AG09309 (cell line): Measurements from ENCODE around the gene SDC1.

Source experiments
- DNase-seq: peaks from one replicate; pipeline ENCODE4 v3.0.0-alpha.2; 2010; ENCODE audit warnings: low read depth
- H3K4me3 ChIP-seq: 2 replicates; pipeline ENCODE4 v1.5.1; 2011; ENCODE audit warnings: mild to moderate bottlenecking, low read depth, low read length, moderate library complexity; ENCODE audit not compliant: control insufficient read depth
- TF ChIP-seq, protein P1 (sequence below): IDR thresholded peaks from 2 replicates; pipeline ENCODE4 v1.5.1; 2011; ENCODE audit warnings: mild to moderate bottlenecking, low read depth, low read length, inconsistent platforms; ENCODE audit not compliant: insufficient read depth, control insufficient read depth; ENCODE audit errors: missing control alignments

Gene SDC1

DNA sequence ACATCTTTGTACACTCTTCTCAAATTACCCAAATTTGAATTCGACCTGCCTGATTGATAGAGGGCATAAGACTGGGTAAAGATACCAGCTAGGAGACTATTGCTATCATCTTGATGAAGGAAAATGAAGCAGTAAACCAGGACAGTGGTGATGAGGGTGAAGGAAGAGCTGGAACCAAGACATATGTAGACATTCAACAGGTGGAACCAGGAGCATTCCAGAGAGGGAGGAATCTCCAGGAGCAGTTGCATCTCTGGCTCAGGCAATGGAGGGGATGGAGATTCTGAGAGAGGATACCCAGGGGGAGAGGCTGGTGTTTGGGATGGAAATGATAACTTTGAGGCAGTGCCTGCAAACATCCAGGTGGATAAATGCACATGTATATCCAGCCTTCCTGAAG, 41.6 kb downstream of the SDC1 start:
- TF ChIP-seq, protein P1, sequence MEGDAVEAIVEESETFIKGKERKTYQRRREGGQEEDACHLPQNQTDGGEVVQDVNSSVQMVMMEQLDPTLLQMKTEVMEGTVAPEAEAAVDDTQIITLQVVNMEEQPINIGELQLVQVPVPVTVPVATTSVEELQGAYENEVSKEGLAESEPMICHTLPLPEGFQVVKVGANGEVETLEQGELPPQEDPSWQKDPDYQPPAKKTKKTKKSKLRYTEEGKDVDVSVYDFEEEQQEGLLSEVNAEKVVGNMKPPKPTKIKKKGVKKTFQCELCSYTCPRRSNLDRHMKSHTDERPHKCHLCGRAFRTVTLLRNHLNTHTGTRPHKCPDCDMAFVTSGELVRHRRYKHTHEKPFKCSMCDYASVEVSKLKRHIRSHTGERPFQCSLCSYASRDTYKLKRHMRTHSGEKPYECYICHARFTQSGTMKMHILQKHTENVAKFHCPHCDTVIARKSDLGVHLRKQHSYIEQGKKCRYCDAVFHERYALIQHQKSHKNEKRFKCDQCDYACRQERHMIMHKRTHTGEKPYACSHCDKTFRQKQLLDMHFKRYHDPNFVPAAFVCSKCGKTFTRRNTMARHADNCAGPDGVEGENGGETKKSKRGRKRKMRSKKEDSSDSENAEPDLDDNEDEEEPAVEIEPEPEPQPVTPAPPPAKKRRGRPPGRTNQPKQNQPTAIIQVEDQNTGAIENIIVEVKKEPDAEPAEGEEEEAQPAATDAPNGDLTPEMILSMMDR = no peak
- DNase-seq = no peak
- no peak overlapping the region for H3K4me3 ChIP-seq

DNA sequence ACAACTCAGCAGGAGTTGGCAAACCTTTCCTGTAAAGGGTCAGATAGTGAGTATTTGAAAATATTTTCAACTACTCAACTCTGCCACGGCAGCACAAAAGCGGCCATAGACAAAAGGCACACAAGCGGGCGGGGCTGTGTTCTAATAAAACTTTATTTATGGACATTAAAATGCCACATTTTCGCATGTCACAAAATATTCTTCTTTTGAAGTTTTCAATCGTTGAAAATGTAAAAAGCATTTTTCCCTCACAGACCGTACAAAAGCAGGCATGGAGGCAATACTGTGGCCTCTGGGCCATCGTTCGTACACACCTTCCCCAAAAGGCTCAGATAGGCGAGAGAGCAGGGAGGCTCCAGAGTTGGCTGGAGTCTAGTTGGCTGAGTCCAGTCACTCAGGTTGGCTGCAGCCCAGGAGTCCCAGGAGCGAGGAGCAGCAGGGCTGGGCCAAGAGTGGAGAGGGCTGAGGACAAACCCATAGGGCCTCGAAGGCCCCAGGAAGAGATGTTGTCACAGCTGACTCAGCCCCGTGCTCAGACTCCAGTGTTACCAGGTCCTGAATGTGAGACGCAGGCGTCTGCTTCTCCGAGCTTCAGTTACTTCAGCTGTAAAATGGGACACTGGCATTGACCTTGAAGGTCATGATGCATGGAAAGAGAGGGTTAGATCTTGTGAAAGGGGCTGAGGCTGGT, 42.5 kb downstream of the SDC1 start:
- DNase-seq = no peak

DNA sequence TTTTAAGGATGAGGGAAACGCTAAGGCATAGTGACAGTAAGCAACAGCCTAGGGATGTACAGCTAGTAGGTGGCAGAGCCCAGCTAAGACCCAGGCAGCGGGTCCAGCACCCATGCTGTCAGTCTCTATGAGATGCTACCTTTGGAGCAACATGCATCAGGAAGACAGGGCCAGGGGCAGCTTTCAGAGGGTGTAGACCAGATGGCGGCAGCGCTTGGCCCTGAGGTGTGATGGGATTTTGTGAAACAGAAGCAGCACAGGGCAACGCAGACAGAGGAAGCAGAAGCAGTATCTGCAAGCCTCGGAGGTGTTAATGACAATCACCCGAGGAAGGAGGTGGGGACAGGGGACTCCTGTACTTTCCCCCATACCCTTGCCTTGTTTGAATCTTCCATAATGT, 43.2 kb downstream of the SDC1 start:
- TF ChIP-seq, protein P1 = no peak
- no peak overlapping the region for H3K4me3 ChIP-seq
- DNase-seq = no peak

More for the DNA sequence above, 42.5 kb downstream of the SDC1 start:
- H3K4me3 ChIP-seq = no peak overlapping the region
- TF ChIP-seq, protein P1 = no peak

DNA sequence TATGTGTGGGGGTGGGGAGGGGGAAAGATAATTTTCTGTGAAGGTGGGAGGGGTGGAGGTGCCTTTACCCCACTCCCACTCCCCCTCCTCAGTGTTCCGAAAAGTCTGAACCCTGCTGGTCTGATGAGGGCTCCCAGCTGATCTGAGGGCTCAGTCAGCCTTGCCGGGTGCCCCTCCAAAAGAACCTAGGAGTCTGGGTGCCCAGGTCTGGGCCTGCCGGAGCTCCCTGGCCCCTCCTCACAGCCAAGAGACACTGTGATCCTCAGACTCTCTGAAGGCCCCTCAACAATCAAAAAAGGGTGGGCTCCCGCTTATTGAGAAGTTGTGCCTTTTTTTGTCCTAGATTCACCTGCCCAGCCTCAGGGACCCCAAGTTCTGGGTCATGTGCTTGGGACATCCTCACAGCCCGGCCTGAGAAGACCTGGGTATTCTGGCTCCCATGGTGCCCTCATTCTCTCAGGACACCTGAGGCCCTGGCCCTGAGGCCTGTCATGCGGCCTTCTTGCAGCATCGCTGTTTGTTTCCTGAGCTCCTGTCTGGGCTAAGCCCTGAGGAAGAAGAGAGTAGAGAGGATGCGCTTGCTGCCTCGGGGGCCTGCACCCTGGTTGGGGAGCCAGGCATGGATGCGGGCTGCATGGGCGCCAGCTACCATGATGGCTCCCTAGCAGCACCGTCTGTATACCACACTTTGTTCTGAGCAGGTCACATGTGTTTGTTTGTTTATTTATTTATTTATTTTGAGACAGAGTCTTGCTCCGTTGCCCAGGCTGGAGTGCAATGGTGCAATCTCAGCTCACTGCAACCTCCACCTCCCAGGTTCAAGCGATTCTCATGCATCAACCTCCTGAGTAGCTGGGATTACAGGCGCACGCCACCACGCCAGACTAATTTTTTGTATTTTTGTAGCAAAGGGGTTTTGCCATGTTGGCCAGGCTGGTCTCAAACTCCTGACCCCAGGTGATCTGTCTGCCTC, 44.0 kb downstream of the SDC1 start:
- TF ChIP-seq, protein P1 = no peak
- no peak for DNase-seq
- no peak overlapping the region for H3K4me3 ChIP-seq

DNA sequence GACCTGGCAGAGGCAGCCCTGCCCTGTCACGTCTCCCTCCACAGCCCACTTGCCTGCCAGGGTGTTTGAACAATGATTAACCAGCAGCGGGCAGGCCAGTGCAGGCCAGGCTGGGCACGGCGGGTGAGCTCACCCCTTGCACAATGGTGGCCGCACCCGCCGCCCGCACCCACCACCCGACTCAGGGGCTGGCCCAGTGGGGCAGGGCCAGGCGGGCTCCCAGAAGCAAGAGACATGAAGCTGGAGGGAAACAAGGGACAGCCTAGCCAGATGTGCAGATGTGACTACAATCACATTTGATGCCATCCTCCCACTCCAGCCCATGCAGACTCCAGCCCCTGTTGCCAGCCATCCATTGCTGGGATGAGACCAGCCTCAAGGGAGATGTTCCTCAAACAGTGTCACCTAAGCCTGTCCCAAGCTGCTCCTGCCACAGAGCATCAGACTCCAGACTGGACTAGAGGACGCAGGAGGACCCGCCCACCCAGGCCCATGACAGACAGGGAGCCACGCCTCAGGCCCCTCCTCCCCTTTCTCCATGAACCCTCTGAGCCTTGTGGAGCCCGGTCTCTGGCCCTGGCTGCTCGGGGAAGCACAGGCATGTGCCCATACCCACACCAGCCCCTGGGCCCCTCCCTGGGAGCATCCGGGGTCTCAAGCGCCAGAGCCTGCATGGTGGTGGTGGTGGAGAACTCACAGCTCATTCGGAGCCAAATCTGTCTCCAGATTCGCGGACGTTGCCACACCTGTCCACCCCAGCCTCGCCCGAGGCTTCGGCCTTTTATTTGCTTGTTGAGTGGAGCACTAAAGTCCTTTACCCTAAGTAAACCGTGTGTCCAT, 45.0 kb downstream of the SDC1 start:
- no peak overlapping the region for H3K4me3 ChIP-seq
- TF ChIP-seq, protein P1 = no peak
- DNase-seq = no peak

DNA sequence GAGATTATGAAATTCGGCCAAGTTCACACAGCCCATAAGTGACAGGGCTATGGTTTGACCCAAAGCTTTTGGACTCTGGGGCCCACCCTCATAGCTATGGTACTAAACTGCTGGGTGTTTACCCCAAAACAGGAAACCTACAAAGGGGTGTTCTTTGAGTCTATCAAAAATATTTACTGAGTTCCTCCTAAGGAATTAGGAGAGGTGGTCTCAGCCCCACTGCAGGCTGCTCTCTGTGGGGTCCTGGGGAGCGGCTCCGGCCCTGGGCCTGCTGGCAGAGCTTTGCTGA, 45.5 kb downstream of the SDC1 start:
- DNase-seq = no peak
- TF ChIP-seq, protein P1 = no peak
- H3K4me3 ChIP-seq = no peak overlapping the region
